HG02973 (cell line): ENCODE measurements around the gene CLCNKA.

Source experiments
- ATAC-seq: cut with Tn5 transposase; IDR thresholded peaks from one replicate; pipeline ENCODE4 v1.9.1; 2021; ENCODE audit warnings: moderate library complexity; ENCODE audit not compliant: unreplicated experiment

The CLCNKA gene

DNA sequence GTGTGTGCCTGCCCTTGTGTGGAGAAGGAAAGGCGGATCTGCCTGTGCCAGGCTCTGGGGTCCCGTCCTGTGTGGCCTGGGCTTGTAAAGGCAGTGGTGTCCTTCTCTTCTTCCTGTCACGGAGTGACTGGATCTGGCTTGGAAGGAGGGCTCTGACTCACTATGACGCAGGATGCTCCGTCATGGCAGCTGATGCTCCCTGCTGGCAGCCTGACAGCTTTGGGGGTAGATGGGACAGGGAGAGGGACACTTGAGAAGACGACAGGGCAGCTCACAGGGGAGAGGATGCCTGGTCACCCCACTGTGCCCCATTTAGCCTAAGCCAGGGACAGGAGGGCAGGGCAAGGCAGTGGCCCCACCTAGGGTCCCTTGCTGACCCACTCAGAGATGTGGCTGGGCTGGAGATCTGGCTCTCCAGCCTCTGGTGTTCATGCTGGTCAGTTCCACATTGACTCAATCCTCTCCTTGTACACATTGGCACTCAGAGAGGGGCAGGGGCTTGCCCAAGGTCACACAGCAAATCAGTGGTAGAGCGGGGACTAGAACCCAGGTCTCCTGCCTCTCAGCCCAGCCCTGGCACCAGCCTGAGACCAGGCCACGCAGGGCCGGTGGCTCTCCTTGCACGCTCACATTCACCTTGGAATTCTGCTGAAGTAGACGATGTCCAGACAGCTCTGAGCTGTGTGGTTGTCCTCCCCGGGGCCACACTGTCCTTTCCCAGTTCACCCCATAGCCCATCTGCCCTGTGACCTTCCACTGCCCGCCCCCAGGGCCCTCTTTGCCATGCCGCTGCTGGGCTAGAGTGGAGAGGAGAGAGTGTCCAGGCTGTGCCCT, 54.4 kb downstream of the CLCNKA start:
- no peak for ATAC-seq

DNA sequence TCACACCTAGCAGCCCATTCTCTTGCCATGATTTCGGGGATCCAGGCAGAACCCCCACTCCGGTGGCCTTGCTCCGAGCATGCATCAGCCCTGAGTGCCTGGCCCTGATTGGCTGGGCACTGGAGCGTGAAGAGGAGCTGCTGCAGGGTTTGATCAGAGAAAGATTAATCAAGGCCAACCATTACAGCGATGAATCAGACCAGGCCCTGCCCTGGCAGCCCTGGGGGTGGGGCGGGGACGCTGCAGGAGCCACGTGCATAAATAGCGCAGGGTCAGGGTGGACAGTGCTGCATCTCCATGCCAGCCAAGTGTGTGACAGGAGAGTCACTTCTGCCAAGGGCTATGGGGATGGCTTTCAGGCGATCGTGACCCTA, 55.0 kb downstream of the CLCNKA start:
- ATAC-seq: no peak

DNA sequence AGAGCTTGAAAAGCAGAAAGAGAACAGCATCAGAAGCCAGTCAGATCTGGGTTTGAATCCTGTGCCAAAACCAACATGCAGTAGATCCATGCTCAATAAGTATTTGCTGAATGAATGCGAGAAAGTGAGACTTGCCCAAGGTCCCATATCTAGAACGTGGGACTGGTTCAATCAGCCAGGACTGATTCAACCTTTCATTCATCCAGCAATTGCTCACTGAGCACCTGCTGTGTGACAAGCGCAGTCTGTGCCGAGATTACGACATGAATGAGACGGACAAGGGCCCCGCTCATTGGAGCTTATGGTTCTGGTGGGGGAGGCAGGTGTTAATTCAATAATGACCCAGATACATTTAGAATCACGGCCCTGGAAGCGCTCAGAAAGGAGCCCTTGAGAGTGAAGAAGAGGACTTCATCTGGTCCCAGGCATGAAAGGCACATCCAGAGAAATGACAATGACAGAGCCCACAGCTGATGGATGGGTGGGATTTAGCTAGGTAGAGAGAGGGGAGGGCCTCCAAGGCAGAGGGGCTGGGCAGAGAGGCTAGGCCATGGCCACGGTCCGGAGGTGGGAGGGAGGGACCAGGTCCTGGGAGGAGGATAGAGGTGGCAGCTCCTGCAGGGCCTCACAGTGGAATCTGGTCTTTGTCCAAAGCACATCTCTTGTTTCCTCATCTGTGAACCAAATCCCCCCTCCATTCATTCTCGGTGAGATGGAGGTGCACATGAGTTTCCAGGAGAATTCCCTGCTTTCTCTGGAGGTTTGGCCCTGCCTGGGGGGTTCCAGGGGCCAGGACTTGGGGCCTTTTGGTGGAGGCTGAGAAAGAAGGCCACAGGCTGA, 55.8 kb downstream of the CLCNKA start:
- no peak for ATAC-seq

DNA sequence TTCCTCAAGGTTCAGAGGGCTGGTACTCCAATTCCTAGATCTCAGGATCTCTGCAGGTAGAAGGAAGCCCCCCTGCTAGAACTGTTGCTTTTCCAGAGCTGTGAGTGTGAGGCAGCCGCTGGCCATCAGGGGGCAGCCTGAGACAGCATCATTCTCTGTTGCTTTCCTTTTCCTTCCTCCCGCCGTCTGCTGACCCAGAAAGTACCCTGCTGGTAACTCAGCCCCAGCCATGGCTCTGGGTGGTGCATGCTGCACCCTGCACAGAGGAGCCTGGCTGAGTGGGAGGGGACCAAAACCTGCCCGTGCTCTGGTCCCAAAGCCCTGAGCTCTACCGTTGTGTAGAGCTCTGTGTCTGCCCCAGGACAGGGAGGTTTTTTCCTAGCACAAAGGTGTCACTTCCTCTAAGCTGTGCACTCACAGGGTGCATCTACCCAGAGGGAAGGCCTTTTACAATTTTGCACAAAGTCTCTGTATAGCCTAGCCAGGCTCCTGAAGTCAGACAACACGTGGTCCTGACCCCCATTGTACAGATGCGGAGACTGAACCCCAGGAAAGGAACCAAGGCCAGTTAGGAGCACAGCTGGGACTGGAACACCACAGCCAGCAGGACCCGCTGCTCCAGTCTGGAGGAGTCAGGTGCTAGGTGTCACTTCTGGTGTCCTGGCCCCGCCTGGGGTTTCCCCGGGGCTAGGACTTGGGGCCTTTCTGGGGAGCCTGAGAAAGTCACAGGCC, 57.3 kb downstream of the CLCNKA start:
- no peak for ATAC-seq

DNA sequence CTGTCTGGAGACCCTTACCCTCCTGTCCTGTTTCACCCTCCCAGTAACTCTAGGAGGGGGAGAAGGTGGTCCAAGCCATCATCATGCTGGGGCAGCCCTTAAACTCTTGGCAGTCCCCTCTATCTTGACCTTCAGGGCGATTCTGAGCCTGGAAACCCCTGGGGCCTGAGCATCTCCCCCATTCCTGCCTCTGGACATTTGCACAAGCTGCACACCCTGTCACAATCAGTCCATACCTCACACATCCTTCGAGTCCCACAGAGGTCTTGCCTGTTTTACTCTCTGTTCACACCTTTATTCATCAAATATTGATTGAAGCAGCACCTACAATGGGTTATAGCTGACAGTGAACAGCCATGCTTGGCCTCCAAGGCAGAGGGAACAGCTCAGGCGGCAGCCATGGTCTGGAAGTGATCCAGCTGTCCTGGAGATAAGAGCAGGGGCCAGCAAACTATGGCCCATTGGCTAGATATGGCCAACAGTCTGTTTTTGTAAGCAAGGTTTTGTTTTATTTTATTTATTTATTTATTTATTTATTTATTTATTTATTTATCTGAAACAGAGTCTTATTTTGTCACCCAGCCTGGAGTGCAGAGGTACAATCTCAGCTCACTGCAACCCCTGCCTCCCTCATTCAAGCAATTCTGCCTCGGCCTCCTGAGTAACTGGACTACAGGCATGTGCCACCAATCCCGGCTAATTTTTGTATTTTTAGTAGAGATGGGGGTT, 58.8 kb downstream of the CLCNKA start:
- ATAC-seq: no peak

DNA sequence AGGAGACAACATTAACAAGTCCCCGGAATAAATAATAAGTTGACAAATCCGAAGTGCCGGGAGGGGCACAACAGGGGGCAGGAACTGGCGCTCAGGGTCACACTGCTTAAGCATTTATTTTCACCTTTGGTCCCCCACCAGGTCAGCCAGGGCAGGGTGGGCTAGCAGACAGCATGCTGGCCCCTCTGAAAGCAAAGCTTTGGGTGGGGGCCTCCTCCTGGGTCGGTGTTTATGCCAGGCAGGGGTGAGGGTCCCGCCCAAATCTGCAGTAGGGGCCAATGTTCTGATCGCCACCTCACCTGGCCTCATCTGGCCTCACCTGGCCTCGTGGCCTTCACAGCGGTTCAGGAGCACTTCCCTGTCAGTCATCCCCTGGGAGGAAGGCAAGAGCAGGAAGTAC, 59.8 kb downstream of the CLCNKA start:
- ATAC-seq: no peak

DNA sequence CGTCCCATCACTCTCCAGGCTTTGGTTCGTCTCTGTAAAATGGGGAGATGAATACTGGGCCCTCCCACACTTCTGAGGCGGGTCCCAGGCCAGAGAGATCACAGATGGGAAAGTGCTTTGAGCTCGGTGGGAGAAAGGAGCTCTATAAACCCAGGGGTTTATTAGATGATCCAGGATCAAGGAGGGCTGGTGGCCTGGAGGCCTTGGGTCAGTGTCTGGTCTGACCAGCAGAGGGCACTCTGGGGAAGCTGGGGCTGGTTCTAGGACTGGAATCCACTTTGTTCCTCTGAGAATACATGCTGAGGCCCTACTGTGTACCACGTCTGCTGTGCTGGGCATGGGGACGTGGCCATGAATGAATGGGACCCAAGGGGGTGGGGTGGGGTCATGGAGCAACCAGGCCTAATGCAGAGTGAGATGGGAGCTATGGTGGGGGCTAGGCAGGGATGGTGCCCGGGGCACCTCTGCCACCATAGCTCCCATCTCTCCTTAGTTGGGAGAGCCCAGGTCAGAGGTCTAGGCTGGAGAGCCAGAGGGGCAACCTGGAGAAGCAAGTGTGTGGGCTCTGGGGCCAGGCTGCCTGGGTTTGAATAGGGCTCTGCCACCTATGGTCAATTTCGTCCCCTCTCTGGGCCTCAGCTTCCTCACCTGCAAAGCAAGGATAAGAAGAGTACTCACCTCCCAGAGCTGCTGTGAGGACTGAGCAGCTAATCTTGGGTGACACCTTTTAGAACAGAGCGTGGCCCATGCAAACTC, 60.6 kb downstream of the CLCNKA start:
- no peak for ATAC-seq

DNA sequence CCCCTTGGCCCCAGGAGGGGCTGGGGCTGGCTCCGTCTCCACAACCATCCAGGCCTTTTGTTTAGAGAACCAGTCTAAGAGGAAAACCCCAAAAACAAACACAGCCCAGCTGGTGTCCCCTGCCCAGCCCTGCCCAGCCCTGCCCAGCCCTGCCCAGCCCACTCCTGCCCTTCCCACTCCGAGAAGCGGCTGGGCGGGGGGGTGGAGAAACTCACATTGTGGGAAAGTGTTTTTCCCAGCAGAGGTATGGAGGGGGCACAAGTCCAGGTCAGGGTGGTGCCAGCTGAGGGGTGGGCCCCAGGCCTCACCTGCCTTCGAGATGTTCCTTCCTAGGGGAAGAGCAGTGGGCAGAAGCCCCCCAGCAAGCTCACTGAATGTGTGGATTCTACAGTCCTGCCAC, 61.6 kb downstream of the CLCNKA start:
- ATAC-seq: no peak
